ENCODE data around the gene IFITM1. TPM values are rescaled to one million over a fixed set of nuclear protein-coding genes. Genes with fewer than 3 reads are reported as not detected.
"Not testable (repeated sequence)": the region's sequence is repeated elsewhere in the genome, so short reads cannot be mapped to it uniquely, and the experiment has no call there.

IFITM1 gene
- total and polyA plus RNA-seq, 2 donors (not counting 1 experiment from before 2014, with no cell fraction given): 21.1 to 93.0 TPM

- Histone ChIP-seq H3K9ac (ENCODE audit: insufficient read depth, low read length) (no peak overlapping the region), H3K4me2 (ENCODE audit: extremely low read depth, insufficient read depth, low read length) (no peak overlapping the region), H2AFZ (ENCODE audit: low read length) (no peak overlapping the region), H4K20me1 (ENCODE audit: control insufficient read depth, extremely low read depth, insufficient read depth, low read length) (no peaks in the 10 kb centered on the region), H3K36me3 (ENCODE audit: control insufficient read depth, insufficient read depth, low read length) (no peaks in the 10 kb centered on the region), H3K79me2 (ENCODE audit: control insufficient read depth, insufficient read depth, low read length) (no peaks in the 10 kb centered on the region), H3K27me3 (ENCODE audit: control insufficient read depth, insufficient read depth, low read length) (no peaks in the 10 kb centered on the region), H3K4me1 (ENCODE audit: control insufficient read depth, extremely low read depth, insufficient read depth, low read length) (peaks cover 14% of the 10 kb centered on the region), H3K27ac (ENCODE audit: insufficient read depth, low read length) (no peak overlapping the region), H3K4me3 (replicated peaks in 1 of 4; ENCODE audit: control extremely low read depth in 1 of 4, insufficient read depth in 1 of 4, low read depth in 3 of 4, low read length in 4 of 4) (no peak overlapping the region), H3K9me3 (ENCODE audit: control insufficient read depth, insufficient read depth, low read depth, low read length) (no peaks in the 10 kb centered on the region)
- TF ChIP-seq CTCF (conservative IDR thresholded peaks at IDR 0.05 in 1 of 2, IDR thresholded peaks at IDR 0.05 in 1 of 2; ENCODE audit: low read depth in 1 of 2, low read length in 2 of 2): no peak
- TF ChIP-seq EZH2 (IDR thresholded peaks at IDR 0.05; ENCODE audit: low read length, missing control alignments): no peak
- no peak for DNase-seq (ENCODE audit: low read depth in 2 of 2)
These were observed 13.7 kb downstream of the IFITM1 start for GRCh38 chr11:327581-327923.

GRCh38 chr11:328012-328411, 14.2 kb downstream of the IFITM1 start:
- no peak for TF ChIP-seq CTCF (conservative IDR thresholded peaks at IDR 0.05 in 1 of 2, IDR thresholded peaks at IDR 0.05 in 1 of 2; ENCODE audit: low read depth in 1 of 2, low read length in 2 of 2)
- no peak for TF ChIP-seq EZH2 (IDR thresholded peaks at IDR 0.05; ENCODE audit: low read length, missing control alignments)
- no peak overlapping the region for H3K4me3 ChIP-seq (replicated peaks in 1 of 4; ENCODE audit: control extremely low read depth in 1 of 4, insufficient read depth in 1 of 4, low read depth in 3 of 4, low read length in 4 of 4)
- H3K27me3 ChIP-seq (ENCODE audit: control insufficient read depth, insufficient read depth, low read length): no peaks in the 10 kb centered on the region
- no peak for DNase-seq (ENCODE audit: low read depth in 2 of 2)
- H3K9me3 ChIP-seq (ENCODE audit: control insufficient read depth, insufficient read depth, low read depth, low read length): no peaks in the 10 kb centered on the region
- H3K79me2 ChIP-seq (ENCODE audit: control insufficient read depth, insufficient read depth, low read length): no peaks in the 10 kb centered on the region
- H3K4me2 ChIP-seq (ENCODE audit: extremely low read depth, insufficient read depth, low read length): no peak overlapping the region
- H3K4me1 ChIP-seq (ENCODE audit: control insufficient read depth, extremely low read depth, insufficient read depth, low read length): peaks cover 14% of the 10 kb centered on the region
- no peak overlapping the region for H2AFZ ChIP-seq (ENCODE audit: low read length)
- H3K36me3 ChIP-seq (ENCODE audit: control insufficient read depth, insufficient read depth, low read length): no peaks in the 10 kb centered on the region
- H4K20me1 ChIP-seq (ENCODE audit: control insufficient read depth, extremely low read depth, insufficient read depth, low read length): no peaks in the 10 kb centered on the region
- H3K27ac ChIP-seq (ENCODE audit: insufficient read depth, low read length): no peak overlapping the region
- H3K9ac ChIP-seq (ENCODE audit: insufficient read depth, low read length): no peak overlapping the region

GRCh38 chr11:328516-329100, 14.8 kb downstream of the IFITM1 start:
- not testable (repeated sequence) for H3K9me3 ChIP-seq (ENCODE audit: control insufficient read depth, insufficient read depth, low read depth, low read length); H3K36me3 ChIP-seq (ENCODE audit: control insufficient read depth, insufficient read depth, low read length); H3K79me2 ChIP-seq (ENCODE audit: control insufficient read depth, insufficient read depth, low read length); H3K4me2 ChIP-seq (ENCODE audit: extremely low read depth, insufficient read depth, low read length); H3K4me3 ChIP-seq (replicated peaks in 1 of 4; ENCODE audit: control extremely low read depth in 1 of 4, insufficient read depth in 1 of 4, low read depth in 3 of 4, low read length in 4 of 4); H3K27ac ChIP-seq (ENCODE audit: insufficient read depth, low read length); H2AFZ ChIP-seq (ENCODE audit: low read length); H4K20me1 ChIP-seq (ENCODE audit: control insufficient read depth, extremely low read depth, insufficient read depth, low read length); H3K27me3 ChIP-seq (ENCODE audit: control insufficient read depth, insufficient read depth, low read length); DNase-seq (ENCODE audit: low read depth in 2 of 2); H3K9ac ChIP-seq (ENCODE audit: insufficient read depth, low read length)
- H3K4me1 ChIP-seq (ENCODE audit: control insufficient read depth, extremely low read depth, insufficient read depth, low read length): peaks cover 14% of the 10 kb centered on the region

Measured in fibroblast of lung (primary cell).